IMR-90 (cell line): ENCODE measurements around the gene ZNF284. TPM values are rescaled to one million over a fixed set of nuclear protein-coding genes. Genes with fewer than 3 reads are reported as not detected.

Experiments
- ATAC-seq: fragments of 200-7000 bp; cut with Tn5 transposase; 2 replicates; pipeline ENCODE4 v1.9.1; 2020; ENCODE audit warnings: low read depth, mild to moderate bottlenecking, moderate library complexity
- BruUV-seq: library from RNA; stranded (reverse); fragments of 400-500 nt; replicated peaks from 2 replicates; lab custom pipeline; 2021; lab: Mats Ljungman, UMichigan
- CTCF ChIA-PET: fragments of 300-600 bp; formaldehyde crosslinking; extraction: SDS; loops from one replicate; lab custom pipeline; 2021; ENCODE audit warnings: antibody characterized with exemption; lab: Yijun Ruan, JAX
- POLR2A ChIA-PET: fragments of 300-600 bp; sonication (Branson Sonifier 250); formaldehyde crosslinking; loops from one replicate; lab custom pipeline; 2022; ENCODE audit warnings: antibody characterized with exemption; ENCODE audit not compliant: unreplicated experiment; lab: Charles Lee
- DNase-seq: peaks from one replicate; pipeline ENCODE4 v3.0.0; 2013
- H2AFZ ChIP-seq: replicated peaks from 2 replicates; pipeline ENCODE3; 2013; ENCODE audit warnings: low read length, mild to moderate bottlenecking; ENCODE audit not compliant: poor library complexity
- H2AK5ac ChIP-seq: 2 replicates; pipeline ENCODE4 v1.6.1; 2013; ENCODE audit warnings: low read depth, low read length, inconsistent platforms
- H2AK9ac ChIP-seq: replicated peaks from 2 replicates; pipeline ENCODE3; 2013; ENCODE audit warnings: mild to moderate bottlenecking, low read depth, low read length, moderate library complexity; ENCODE audit not compliant: poor library complexity
- H2BK120ac ChIP-seq: 2 replicates; pipeline ENCODE4 v1.6.1; 2013; ENCODE audit warnings: low read depth, low read length, inconsistent platforms
- H2BK15ac ChIP-seq: 3 replicates; pipeline ENCODE4 v1.6.1; 2013; ENCODE audit warnings: low read depth, low read length, inconsistent platforms
- H2BK20ac ChIP-seq: 2 replicates; pipeline ENCODE4 v1.6.1; 2013; ENCODE audit warnings: low read depth, mild to moderate bottlenecking, inconsistent platforms, low read length, moderate library complexity
- H2BK5ac ChIP-seq: 2 replicates; pipeline ENCODE4 v1.6.1; 2013; ENCODE audit warnings: mild to moderate bottlenecking, low read depth, low read length, inconsistent platforms; ENCODE audit not compliant: poor library complexity, severe bottlenecking
- H3K14ac ChIP-seq: replicated peaks from 2 replicates; pipeline ENCODE4 v1.6.1; 2013; ENCODE audit warnings: low read depth, low read length, inconsistent platforms
- H3K18ac ChIP-seq: 2 replicates; pipeline ENCODE4 v1.6.1; 2013; ENCODE audit warnings: low read depth, low read length, control low read depth
- H3K23ac ChIP-seq: 2 replicates; pipeline ENCODE4 v1.6.1; 2013; ENCODE audit warnings: low read depth, low read length, inconsistent platforms
- H3K27ac ChIP-seq: 2 replicates; pipeline ENCODE4 v1.5.1; 2013; ENCODE audit warnings: mild to moderate bottlenecking, control low read depth, low read length; ENCODE audit not compliant: insufficient read depth
- H3K27me3 ChIP-seq: 2 replicates; pipeline ENCODE4 v1.6.1; 2013; ENCODE audit warnings: low read length; ENCODE audit not compliant: control insufficient read depth, insufficient read depth
- H3K36me3 ChIP-seq: 2 replicates; pipeline ENCODE4 v1.6.1; 2013; ENCODE audit warnings: low read length, mixed read lengths; ENCODE audit not compliant: control insufficient read depth, insufficient read depth
- H3K4ac ChIP-seq: 2 replicates; pipeline ENCODE4 v1.6.1; 2013; ENCODE audit warnings: low read depth, low read length, inconsistent platforms
- H3K4me1 ChIP-seq: 2 replicates; pipeline ENCODE4 v1.6.1; 2013; ENCODE audit warnings: low read length, mixed read lengths; ENCODE audit not compliant: control insufficient read depth, insufficient read depth
- H3K4me2 ChIP-seq: 2 replicates; pipeline ENCODE4 v1.6.1; 2013; ENCODE audit warnings: low read depth, mild to moderate bottlenecking, control low read depth, low read length, moderate library complexity
- H3K4me3 ChIP-seq: 2 replicates; pipeline ENCODE4 v1.5.1; 2013; ENCODE audit warnings: low read depth, mild to moderate bottlenecking, control low read depth, low read length, moderate library complexity; ENCODE audit not compliant: insufficient read depth
- H3K56ac ChIP-seq: 2 replicates; pipeline ENCODE4 v1.6.1; 2013; ENCODE audit warnings: low read length, inconsistent platforms; ENCODE audit not compliant: insufficient read depth; ENCODE audit errors: extremely low read depth
- H3K79me1 ChIP-seq, 2 experiments: 2 replicates each; pipeline ENCODE4 v1.6.1; 2013; ENCODE audit warnings: low read length in 2 of 2, inconsistent platforms in 1 of 2, low read depth in 1 of 2
- H3K9ac ChIP-seq: 2 replicates; pipeline ENCODE4 v1.6.1; 2013; ENCODE audit warnings: low read depth, low read length, control low read depth
- H3K9me1 ChIP-seq: 2 replicates; pipeline ENCODE4 v1.6.1; 2013; ENCODE audit warnings: low read length, inconsistent platforms; ENCODE audit not compliant: insufficient read depth
- H3K9me3 ChIP-seq: 2 replicates; pipeline ENCODE4 v1.6.1; 2013; ENCODE audit warnings: low read length; ENCODE audit not compliant: control insufficient read depth, insufficient read depth
- H4K20me1 ChIP-seq: 2 replicates; pipeline ENCODE4 v1.6.1; 2013; ENCODE audit warnings: low read length, inconsistent platforms; ENCODE audit not compliant: insufficient read depth
- H4K5ac ChIP-seq: 2 replicates; pipeline ENCODE4 v1.6.1; 2013; ENCODE audit warnings: mild to moderate bottlenecking, low read depth, low read length, control low read depth
- H4K8ac ChIP-seq, 2 experiments: 2 replicates each; pipeline ENCODE4 v1.6.1; 2013; ENCODE audit warnings: low read depth in 2 of 2, low read length in 2 of 2, control low read depth in 1 of 2, inconsistent platforms in 1 of 2
- H4K91ac ChIP-seq: 2 replicates; pipeline ENCODE4 v1.6.1; 2013; ENCODE audit warnings: low read depth, low read length, inconsistent platforms; ENCODE audit not compliant: insufficient read depth
- BHLHE40 ChIP-seq: fragments of 150-350 bp; IDR thresholded peaks from 2 replicates; pipeline ENCODE4 v1.6.1; 2016; ENCODE audit warnings: mild to moderate bottlenecking, low read depth, low read length
- CEBPB ChIP-seq: IDR thresholded peaks from 2 replicates; pipeline ENCODE4 v1.6.1; 2012; ENCODE audit warnings: low read depth, low read length, improper control_type of control experiment
- CTCF ChIP-seq: conservative IDR thresholded peaks from 2 replicates; pipeline ENCODE4 v1.5.1; 2012; ENCODE audit warnings: mild to moderate bottlenecking, low read depth, low read length, improper control_type of control experiment
- FOS ChIP-seq: fragments of 150-350 bp; IDR thresholded peaks from 2 replicates; pipeline ENCODE4 v1.6.1; 2016; ENCODE audit warnings: low read depth, low read length
- MXI1 ChIP-seq: IDR thresholded peaks from 2 replicates; pipeline ENCODE4 v1.6.1; 2012; ENCODE audit warnings: low read depth, mild to moderate bottlenecking, low read length, moderate library complexity, borderline replicate concordance
- POLR2A ChIP-seq: IDR thresholded peaks from 2 replicates; pipeline ENCODE4 v1.6.1; 2012; ENCODE audit warnings: mild to moderate bottlenecking, low read depth, low read length
- RAD21 ChIP-seq: IDR thresholded peaks from 2 replicates; pipeline ENCODE4 v1.6.1; 2012; ENCODE audit warnings: low read length, improper control_type of control experiment
- RCOR1 ChIP-seq: IDR thresholded peaks from 2 replicates; pipeline ENCODE4 v1.6.1; 2012; ENCODE audit warnings: mild to moderate bottlenecking, low read length, improper control_type of control experiment; ENCODE audit not compliant: insufficient replicate concordance
- RFX5 ChIP-seq: IDR thresholded peaks from 2 replicates; pipeline ENCODE4 v1.8.0; 2012; ENCODE audit warnings: low read depth, mild to moderate bottlenecking, low read length, moderate library complexity
- WGBS, 2 experiments: methylation state at CpG; one replicate each; pipeline versions ENCODE4 v1.1.5 to v1.1.7; 2013; ENCODE audit warnings: missing lambda C conversion rate in 2 of 2; ENCODE audit not compliant: insufficient read length in 1 of 2; ENCODE audit errors: extremely low coverage in 2 of 2; 5-methylcytosine and 5-hydroxymethylcytosine counted together
- dilution Hi-C: fragments of 300-500 bp; cut with HindIII; formaldehyde crosslinking; loops from one replicate; pipeline ENCODE4 v1.14.3; 2018; ENCODE audit warnings: low sequenced_read_pairs; ENCODE audit not compliant: unreplicated experiment
- in situ Hi-C: fragments of 300-500 bp; cut with MboI; formaldehyde crosslinking; loops from 3 replicates; pipeline ENCODE4 v1.14.3; 2019; ENCODE audit warnings: low sequenced_read_pairs, inconsistent platforms, mixed read lengths
- intact Hi-C: fragments of 100-400 bp; cut with micrococcal nuclease; formaldehyde crosslinking; loops from 2 replicates; pipeline ENCODE4 v1.10.0; 2022
- polyA plus RNA-seq, 3 experiments: library from polyadenylated mRNA; depleted of rRNA; stranded (reverse); fragments of >200 nt; gene quantifications; 2 replicates each; pipeline ENCODE4 v1.2.3, GENCODE V29; 2012; ENCODE audit warnings: low replicate concordance in 1 of 3
- total RNA-seq: library from RNA; depleted of rRNA; stranded (reverse); fragments of >200 nt; gene quantifications from 2 replicates; pipeline ENCODE4 v1.2.3, GENCODE V29; 2012
- TF ChIP-seq, protein P1 (sequence below): fragments of 150-350 bp; IDR thresholded peaks from 2 replicates; pipeline ENCODE4 v1.6.1; 2017; ENCODE audit warnings: mild to moderate bottlenecking, antibody characterized with exemption, low read length, low read depth
- TF ChIP-seq, protein P2 (sequence below): fragments of 150-350 bp; IDR thresholded peaks from 2 replicates; pipeline ENCODE4 v1.6.1; 2016; ENCODE audit warnings: low read depth, mild to moderate bottlenecking, low read length, moderate library complexity, borderline replicate concordance

The ZNF284 gene
- total and polyA plus RNA-seq, 2 of the 4 experiments (the other 2 are of a cell fraction), result 1.2 to 4.1 TPM

DNA sequence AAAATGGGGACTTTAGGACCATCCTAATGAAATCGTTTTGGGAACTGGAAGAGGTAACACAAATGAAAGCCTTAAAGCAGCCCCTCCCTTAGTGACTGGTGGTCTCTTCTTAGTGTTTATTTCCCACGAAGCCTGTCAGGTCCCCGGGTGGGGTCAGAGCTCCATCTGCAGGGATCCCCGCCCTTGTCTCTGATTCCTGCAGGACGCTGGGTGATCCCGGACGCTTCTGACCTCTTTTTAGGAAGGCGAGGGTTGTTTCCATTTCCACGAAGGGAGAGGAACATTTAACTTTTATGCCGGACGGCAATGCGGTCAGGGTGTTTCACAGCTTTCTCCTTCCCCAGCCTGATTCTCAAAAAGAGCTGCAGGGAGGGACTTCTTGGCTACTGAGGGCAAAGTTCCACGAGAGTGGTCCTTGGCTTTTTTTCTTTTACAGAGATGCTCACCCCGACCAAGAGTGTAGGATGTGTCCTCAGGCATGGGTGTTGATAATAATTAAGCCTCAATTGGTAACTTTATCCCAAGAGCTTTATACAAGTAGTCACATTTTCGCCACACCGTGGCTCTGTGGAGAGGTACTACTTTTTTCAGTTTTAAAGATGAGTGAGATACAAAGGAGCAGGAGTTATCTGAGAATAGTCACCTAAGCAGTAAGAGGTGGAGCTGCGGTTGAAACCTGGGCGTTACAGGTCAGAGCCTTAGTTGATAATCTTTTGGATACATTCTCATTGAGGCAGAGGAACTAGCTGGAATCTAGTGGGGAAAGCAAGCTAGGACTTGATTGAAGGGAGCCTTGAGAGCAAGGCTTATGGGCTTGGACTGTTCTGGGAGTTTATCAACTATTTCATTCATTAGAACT lies 813 bp downstream of the ZNF284 start:
- Histone ChIP-seq H3K4me3 (peak overlapping the region; percentile 76), H3K9ac (peak overlapping the region; percentile 86), H3K27me3 (no peaks in the 10 kb centered on the region), H3K4me1 (peaks cover 2% of the 10 kb centered on the region; the same call in 1 of the 2 replicates), H3K36me3 (no peaks in the 10 kb centered on the region; the same call in 1 of the 2 replicates), H4K5ac (no peak overlapping the region), H2AFZ (peak overlapping the region; percentile 96), H3K14ac (peak overlapping the region; percentile 81; the same call in 1 of the 2 replicates), H4K20me1 (no peaks in the 10 kb centered on the region), H2BK15ac (no peak overlapping the region), H2BK20ac (no peak overlapping the region), H3K9me3 (no peaks in the 10 kb centered on the region), H4K91ac (no peak overlapping the region), H3K56ac (no peak overlapping the region), H3K79me1 (peaks cover 16 to 20% of the 10 kb centered on the region in 2 experiments), H2AK9ac (peak overlapping the region; percentile 73), H3K23ac (peak overlapping the region; percentile 89), H3K4ac (peak overlapping the region; percentile 78; the same call in 1 of the 2 replicates), H3K4me2 (peak overlapping the region; percentile 73), H4K8ac (peak overlapping the region; percentile 71 to 99; a peak in 3 of 4 replicates), H3K18ac (no peak overlapping the region), H2BK5ac (no peak overlapping the region), H3K9me1 (no peaks in the 10 kb centered on the region), H2AK5ac (no peak overlapping the region), H3K27ac (no peak overlapping the region; the same call in 1 of the 2 replicates), H2BK120ac (no peak overlapping the region)
- dilution Hi-C loops (no loop called here), intact Hi-C loops (no loop called here), in situ Hi-C loops (no loop called here)
- ATAC-seq, result peak; percentile 40
- TSS peak; percentile 17 for BruUV-seq
- TF ChIP-seq, protein P1, sequence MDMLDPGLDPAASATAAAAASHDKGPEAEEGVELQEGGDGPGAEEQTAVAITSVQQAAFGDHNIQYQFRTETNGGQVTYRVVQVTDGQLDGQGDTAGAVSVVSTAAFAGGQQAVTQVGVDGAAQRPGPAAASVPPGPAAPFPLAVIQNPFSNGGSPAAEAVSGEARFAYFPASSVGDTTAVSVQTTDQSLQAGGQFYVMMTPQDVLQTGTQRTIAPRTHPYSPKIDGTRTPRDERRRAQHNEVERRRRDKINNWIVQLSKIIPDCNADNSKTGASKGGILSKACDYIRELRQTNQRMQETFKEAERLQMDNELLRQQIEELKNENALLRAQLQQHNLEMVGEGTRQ, result no peak
- TF ChIP-seq RAD21 (0 out of 2 replicates have a peak, but pooled peaks have one; percentile 9), MXI1 (no peak), CEBPB (no peak), BHLHE40 (no peak), RCOR1 (no peak), RFX5 (no peak), FOS (no peak), POLR2A (no peak), CTCF (peak; percentile 14; the same call in 1 of the 2 replicates)
- TF ChIP-seq, protein P2, sequence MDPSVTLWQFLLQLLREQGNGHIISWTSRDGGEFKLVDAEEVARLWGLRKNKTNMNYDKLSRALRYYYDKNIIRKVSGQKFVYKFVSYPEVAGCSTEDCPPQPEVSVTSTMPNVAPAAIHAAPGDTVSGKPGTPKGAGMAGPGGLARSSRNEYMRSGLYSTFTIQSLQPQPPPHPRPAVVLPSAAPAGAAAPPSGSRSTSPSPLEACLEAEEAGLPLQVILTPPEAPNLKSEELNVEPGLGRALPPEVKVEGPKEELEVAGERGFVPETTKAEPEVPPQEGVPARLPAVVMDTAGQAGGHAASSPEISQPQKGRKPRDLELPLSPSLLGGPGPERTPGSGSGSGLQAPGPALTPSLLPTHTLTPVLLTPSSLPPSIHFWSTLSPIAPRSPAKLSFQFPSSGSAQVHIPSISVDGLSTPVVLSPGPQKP, result no peak
- no peak for DNase-seq
- ChIA-PET POLR2A (interaction anchor here (0.6 kb wide), 1 partner anchor 134 kb away, joined by 3 read pairs; no protein-coding TSS in a partner anchor), CTCF (no interaction called here)
- 24% methylated on average over 6 of the region's 18 CpGs; no CpG with 5 or more reads in 1 of the 2 experiments for WGBS, 2 experiments
